Stimulated activated CD8-positive, alpha-beta memory T cell treated with anti-CD3 and anti-CD28 coated beads, Interleukin-15, amount 100 ng/mL, for 1 hour (primary cell): Measurements from ENCODE around the gene TNFAIP8L1.
"Not testable (repeated sequence)": the region's sequence is repeated elsewhere in the genome, so short reads cannot be mapped to it uniquely, and the experiment has no call there.

Experiments used
- DNase-seq: peaks from one replicate; pipeline ENCODE4 v3.0.0-alpha.2; 2020; ENCODE audit warnings: low read depth

TNFAIP8L1 gene

GRCh38 chr19:4680021-4680420 is 40.7 kb downstream of the TNFAIP8L1 start:
- DNase-seq, result not testable (repeated sequence)

DNA sequence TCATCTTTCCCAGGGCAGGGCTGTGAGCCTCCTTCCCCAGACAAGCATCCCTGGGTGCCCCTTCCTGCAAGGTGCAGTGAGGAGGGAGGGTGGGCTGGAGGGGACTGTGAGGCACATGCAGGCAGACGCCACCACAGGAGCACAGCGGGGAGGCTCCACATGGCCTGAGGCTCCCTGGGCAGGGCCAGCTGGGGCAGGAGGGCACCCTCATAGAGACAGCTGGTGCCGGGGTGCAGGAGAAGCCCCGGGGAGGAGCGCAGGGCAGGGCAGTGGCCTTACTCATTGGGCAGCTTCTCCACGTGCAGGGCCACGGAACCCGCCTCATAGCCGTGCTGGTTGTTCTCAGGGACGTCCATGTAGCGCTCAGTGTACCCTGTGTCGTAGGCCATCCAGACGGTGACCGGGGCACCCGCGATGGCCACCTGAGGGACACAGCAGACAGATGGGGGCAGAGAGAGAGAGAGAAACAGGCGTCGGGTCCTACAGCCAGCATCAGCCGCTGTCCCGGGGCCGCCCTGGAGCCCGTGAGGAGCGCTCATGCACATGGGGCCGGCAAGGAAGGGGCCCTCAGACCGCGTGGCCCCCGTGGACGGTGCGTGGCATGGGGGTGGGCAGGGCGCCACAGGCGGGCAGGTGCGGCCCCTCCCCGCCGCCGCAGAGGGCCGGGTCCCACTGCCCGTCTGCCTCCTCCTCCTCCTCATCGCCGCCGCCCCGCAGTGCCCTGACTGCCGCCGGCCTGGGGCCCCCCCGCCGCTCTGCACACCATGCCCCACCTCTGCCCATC is 43.3 kb downstream of the TNFAIP8L1 start:
- DNase-seq, result no peak

DNA sequence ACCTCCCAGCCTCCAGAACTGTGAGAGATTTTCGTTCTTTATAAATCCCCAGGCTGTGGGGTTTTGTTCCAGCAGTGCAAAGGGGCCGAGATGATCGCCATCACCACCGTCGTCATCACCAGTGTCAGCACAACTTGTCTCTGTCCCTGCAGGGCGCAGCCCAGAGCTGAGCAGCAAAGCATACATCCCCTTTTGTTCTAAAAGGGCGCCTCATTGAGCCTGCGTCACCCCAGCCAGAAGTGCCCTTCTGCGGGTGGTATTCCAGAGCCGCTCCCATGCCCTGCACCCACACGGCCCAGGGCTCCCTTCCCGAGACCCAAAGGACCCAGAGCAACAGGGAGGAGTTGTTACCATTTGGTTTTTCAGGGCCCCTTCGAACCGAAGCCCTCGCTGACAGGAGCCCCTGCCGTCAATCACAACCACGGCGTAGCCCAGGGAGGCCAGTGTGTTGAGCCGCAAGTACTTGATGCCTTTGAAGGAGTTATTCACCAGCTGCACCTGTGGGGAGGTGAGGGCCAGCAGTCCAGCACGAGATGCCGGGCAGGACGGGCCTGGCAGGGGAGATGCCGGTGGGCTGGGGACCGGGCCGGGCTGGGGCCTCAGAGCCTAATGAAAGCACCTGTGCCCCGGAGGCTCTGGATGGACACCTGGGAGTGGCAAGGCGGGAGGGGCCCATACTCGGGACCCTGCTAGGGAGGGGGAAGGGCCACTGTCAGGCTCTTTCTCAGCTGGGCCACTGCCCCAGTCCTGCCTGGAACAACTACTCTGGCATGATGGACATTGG is 45.2 kb downstream of the TNFAIP8L1 start:
- no peak for DNase-seq

GRCh38 chr19:4686700-4687099 is 47.4 kb downstream of the TNFAIP8L1 start:
- DNase-seq, result no peak

DNA sequence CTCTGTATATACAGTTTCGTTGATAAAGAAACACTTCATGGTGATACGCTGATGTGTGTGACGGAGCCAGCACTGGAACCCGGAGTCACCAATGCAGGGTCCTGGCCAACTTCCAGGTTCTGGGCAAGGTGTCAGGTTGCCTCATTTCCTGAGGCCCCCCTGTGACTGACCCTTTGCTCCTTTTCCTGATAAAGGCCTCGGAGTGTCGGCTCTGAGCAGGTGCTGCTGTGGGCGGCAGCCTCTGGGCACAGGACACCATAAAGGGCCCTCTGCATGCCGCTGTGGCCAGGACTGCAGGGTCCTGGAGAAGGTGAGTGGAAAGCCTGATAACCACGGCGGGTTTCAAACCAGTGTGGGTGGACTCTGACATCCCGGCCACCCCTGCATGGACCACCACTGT is 48.1 kb downstream of the TNFAIP8L1 start:
- no peak for DNase-seq

DNA sequence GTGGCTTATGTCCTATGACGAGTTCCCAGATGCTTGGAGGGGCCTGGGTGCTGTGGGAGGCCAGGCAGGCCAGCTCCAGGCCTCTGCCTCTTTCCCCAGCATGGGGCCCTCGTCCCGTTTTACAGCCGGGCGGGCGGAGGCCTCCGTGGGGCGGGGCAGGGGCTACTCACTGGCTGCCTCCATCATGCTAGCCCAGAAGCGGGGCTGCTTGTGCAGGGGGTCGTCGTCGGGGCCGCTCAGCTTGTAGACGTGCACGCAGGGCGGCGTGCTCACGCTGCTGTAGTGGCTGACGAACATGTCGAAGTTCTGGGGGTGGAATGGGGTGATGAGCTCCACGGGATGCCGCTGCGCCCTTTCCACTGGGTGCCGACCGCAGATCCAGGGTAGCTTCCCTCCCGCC is 49.3 kb downstream of the TNFAIP8L1 start:
- no peak for DNase-seq

GRCh38 chr19:4689403-4689802 is 50.1 kb downstream of the TNFAIP8L1 start:
- no peak for DNase-seq

DNA sequence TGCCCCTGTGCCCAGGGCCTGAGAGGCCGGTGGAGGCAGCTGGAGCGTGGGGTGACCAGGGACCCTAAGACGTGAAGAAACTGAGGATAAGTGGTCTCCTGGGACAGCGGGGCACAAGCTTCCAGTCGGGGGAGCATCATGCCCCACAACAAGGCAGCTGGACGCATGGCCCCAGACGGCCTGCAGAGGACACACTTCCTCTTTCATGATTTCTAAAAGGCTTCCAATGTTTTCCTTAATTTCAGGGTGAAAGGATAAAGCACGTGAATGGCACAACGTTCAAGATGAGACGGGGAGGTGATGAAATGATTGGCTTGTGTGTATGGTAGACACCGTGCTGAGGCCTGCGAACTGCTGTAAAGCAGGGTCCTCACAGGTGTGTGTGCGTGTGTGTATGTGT is 51.0 kb downstream of the TNFAIP8L1 start:
- no peak for DNase-seq

DNA sequence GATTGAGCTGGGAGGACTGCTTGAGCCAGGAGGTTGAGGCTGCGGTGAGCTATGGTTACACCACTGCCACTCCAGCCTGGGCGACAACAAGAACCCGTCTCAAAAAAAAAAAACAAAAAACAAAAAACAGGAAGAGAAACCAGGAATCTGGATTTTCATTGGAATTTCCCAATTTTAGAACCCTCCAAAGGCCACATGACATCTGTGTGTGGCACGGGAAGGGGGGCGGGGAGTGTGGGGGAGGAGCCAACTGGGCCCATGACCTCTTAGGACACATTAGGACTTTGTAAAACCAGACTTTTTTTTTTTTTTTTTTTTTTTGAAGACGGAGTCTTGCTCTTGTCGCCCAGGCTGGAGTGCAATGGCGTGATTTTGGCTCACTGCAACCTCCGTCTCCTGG is 52.1 kb downstream of the TNFAIP8L1 start:
- DNase-seq, result no peak

DNA sequence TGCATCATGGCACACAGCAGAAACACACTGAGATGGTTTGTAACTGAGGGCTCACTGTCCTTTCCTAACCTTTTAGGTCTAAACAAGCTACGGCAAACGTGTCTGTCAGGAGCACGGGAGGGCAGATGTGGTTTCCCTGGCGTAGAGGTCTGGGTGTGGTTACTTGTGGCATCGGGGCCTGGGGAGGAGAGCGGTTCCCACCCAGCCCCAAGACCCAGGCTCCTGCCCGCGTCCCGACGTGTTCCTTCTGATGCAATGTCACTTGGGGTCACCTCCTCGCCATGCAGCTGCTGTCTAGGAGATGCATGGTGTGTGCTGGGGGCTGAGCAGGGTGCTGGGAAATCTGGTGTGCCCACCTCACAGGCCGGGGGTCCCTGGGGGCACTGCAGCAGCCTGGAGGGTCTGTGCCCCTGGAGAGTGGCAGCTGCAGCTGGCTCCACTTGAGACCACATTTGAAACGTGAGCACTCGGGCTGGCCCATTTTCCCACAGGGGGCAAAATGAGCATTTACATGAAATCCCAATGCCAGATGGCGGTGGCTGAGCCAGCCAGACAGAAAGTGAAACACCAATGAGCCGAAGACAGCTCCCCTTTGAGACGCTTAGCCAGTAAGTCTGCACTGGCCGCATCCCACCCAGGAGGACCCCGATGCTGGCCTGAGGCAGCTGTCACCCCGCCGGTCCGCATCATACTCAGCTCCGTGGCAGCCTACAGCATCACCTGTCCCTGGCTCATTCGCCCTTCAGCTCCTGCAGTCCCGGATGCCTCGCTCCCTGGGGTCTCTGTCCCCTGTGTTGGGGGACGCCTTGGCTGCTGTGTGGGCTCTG is 53.1 kb downstream of the TNFAIP8L1 start:
- no peak for DNase-seq

DNA sequence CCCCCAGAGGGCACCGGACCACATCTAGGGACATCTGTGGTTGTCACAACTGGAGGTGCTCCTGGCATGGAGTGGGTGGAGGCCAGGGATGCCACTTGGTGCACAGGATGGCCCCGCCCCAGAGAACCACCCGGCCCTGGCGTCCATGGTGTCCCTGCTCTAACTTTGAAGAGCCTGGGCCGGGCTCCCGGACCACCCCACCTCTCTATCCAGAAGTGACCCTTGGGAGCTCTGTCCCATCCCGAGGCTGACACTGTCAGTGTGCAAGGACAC is 53.7 kb downstream of the TNFAIP8L1 start:
- no peak for DNase-seq

GRCh38 chr19:4693471-4694121 is 54.3 kb downstream of the TNFAIP8L1 start:
- DNase-seq, result no peak

GRCh38 chr19:4694211-4694987 is 55.1 kb downstream of the TNFAIP8L1 start:
- DNase-seq, result no peak

GRCh38 chr19:4695224-4695731 is 56.0 kb downstream of the TNFAIP8L1 start:
- no peak for DNase-seq

DNA sequence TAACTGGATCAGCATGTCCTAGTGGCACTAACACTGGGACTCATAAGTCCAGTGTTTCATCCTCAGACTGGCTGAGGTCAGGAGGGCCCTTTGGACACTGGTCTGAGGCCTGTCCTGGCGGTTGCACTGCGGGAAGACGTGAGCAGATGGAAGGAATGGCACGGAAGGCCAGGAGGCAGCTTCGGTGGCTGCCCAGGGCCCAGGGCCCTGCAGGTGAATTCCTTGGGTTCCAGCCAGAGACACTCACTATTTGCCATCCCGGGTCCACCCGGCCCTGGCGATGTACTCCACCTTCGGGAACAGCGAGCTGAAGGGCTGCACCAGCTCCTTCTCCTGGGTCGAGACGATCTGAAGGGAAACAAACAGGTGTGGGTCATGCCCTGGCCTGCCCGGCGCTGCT is 58.0 kb downstream of the TNFAIP8L1 start:
- no peak for DNase-seq

- DNase-seq, result no peak
Observed at GRCh38 chr19:4699826-4700692, 60.7 kb downstream of the TNFAIP8L1 start.

DNA sequence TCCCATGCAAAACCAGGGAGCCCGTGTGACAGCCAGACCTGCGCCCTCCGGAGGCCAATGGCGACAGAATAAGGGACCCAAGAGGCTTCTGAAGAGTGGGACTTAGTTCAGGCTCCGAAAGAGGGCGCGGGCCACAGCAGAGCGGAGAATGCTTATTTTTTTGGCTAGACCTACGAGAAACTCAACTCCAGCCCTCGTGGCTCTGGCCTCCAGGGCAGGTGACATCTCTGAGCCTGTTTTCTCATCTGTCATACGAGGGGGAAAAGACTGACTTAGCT is 61.3 kb downstream of the TNFAIP8L1 start:
- DNase-seq, result no peak

GRCh38 chr19:4701557-4701956 is 62.2 kb downstream of the TNFAIP8L1 start:
- DNase-seq, result no peak

DNA sequence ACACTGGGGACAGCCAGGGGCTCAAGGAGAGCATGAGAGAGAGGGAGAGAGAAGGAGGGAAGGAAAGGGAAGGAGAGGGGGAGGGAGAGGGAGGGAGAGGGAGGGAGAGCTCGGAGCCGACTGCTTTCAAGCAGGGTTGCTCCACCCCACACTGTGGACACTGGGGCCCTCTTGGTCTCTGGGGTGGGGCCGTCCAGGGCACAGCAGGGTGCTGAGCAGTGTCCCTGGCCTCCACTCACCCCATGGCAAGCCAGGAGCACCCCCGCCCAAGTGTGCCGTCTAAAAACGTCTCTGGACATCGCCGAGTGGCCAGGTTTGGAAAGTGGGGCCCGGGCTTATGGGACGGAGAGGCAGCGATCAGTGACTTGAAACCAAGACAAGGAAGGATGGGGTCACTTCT is 63.4 kb downstream of the TNFAIP8L1 start:
- DNase-seq, result no peak

GRCh38 chr19:4703671-4704316 is 64.5 kb downstream of the TNFAIP8L1 start:
- no peak for DNase-seq
